OCI-LY1 (cell line): ENCODE measurements around the gene IFNAR2.

Experiments
- H2AFZ ChIP-seq: fragments of 200-600 bp; sonication (generic), shearing (Covaris generic); 2 replicates; pipeline ENCODE4 v1.6.0; 2014; ENCODE audit warnings: antibody characterized with exemption, mild to moderate bottlenecking, low read length
- H3F3A ChIP-seq: fragments of 200-600 bp; sonication (generic), shearing (Covaris generic); 2 replicates; pipeline ENCODE4 v1.6.0; 2014; ENCODE audit warnings: mild to moderate bottlenecking, antibody characterized with exemption, low read length, moderate library complexity; ENCODE audit not compliant: insufficient read depth
- H3K27ac ChIP-seq: fragments of 200-600 bp; sonication (generic); 2 replicates; pipeline ENCODE4 v1.5.1; 2014; ENCODE audit warnings: low read length, mixed run types, mild to moderate bottlenecking, low read depth; ENCODE audit not compliant: poor library complexity, severe bottlenecking
- H3K27me3 ChIP-seq: fragments of 200-600 bp; sonication (generic); 2 replicates; pipeline ENCODE4 v1.6.0; 2014; ENCODE audit warnings: antibody characterized with exemption, mild to moderate bottlenecking, low read length, moderate library complexity; ENCODE audit not compliant: insufficient read depth
- H3K36me3 ChIP-seq: fragments of 200-600 bp; sonication (generic); 2 replicates; pipeline ENCODE4 v1.6.1; 2014; ENCODE audit warnings: mild to moderate bottlenecking, antibody characterized with exemption, low read length, moderate library complexity, mixed read lengths; ENCODE audit not compliant: insufficient read depth
- H3K4me1 ChIP-seq: fragments of 200-600 bp; sonication (generic); 2 replicates; pipeline ENCODE4 v1.5.1; 2014; ENCODE audit warnings: mild to moderate bottlenecking, low read length, moderate library complexity; ENCODE audit not compliant: insufficient read depth, severe bottlenecking
- H3K4me2 ChIP-seq: fragments of 200-600 bp; sonication (generic), shearing (Covaris generic); 2 replicates; pipeline ENCODE4 v1.6.1; 2014; ENCODE audit warnings: low read length
- H3K4me3 ChIP-seq: fragments of 200-600 bp; sonication (generic); 2 replicates; pipeline ENCODE4 v1.5.1; 2014; ENCODE audit warnings: low read length, low read depth, mild to moderate bottlenecking, mixed read lengths; ENCODE audit not compliant: poor library complexity, severe bottlenecking
- H3K79me2 ChIP-seq: fragments of 200-600 bp; shearing (Covaris generic); 2 replicates; pipeline ENCODE4 v1.6.1; 2016; ENCODE audit warnings: mixed run types, low read length, mixed read lengths; ENCODE audit not compliant: insufficient read depth
- H3K9ac ChIP-seq: fragments of 200-600 bp; sonication (generic), shearing (Covaris generic); 2 replicates; pipeline ENCODE4 v1.6.1; 2014; ENCODE audit warnings: mild to moderate bottlenecking, low read length, mixed read lengths
- H3K9me2 ChIP-seq: fragments of 200-600 bp; sonication (generic), shearing (Covaris generic); 2 replicates; pipeline ENCODE4 v1.6.1; 2014; ENCODE audit warnings: low read depth, mild to moderate bottlenecking, low read length, mixed read lengths
- H3K9me3 ChIP-seq: fragments of 200-600 bp; shearing (Covaris generic); 2 replicates; pipeline ENCODE4 v1.6.1; 2014; ENCODE audit warnings: low read length, mixed read lengths
- H4K20me1 ChIP-seq: fragments of 200-600 bp; sonication (generic), shearing (Covaris generic); 2 replicates; pipeline ENCODE4 v1.6.0; 2016; ENCODE audit warnings: mild to moderate bottlenecking, low read length; ENCODE audit not compliant: insufficient read depth
- EZH2 ChIP-seq: fragments of 200-600 bp; sonication (generic), shearing (Covaris generic); IDR thresholded peaks from 2 replicates; pipeline ENCODE4 v1.8.0; 2017; ENCODE audit warnings: borderline replicate concordance, mixed run types, mild to moderate bottlenecking, antibody characterized with exemption, low read length, moderate library complexity, mixed read lengths
- TF ChIP-seq, protein P1 (sequence below): fragments of 200-600 bp; sonication (generic), shearing (Covaris generic); IDR thresholded peaks from 2 replicates; pipeline ENCODE4 v1.5.1; 2017; ENCODE audit warnings: mild to moderate bottlenecking, antibody characterized with exemption, low read length, moderate library complexity, mixed read lengths

Gene IFNAR2

DNA sequence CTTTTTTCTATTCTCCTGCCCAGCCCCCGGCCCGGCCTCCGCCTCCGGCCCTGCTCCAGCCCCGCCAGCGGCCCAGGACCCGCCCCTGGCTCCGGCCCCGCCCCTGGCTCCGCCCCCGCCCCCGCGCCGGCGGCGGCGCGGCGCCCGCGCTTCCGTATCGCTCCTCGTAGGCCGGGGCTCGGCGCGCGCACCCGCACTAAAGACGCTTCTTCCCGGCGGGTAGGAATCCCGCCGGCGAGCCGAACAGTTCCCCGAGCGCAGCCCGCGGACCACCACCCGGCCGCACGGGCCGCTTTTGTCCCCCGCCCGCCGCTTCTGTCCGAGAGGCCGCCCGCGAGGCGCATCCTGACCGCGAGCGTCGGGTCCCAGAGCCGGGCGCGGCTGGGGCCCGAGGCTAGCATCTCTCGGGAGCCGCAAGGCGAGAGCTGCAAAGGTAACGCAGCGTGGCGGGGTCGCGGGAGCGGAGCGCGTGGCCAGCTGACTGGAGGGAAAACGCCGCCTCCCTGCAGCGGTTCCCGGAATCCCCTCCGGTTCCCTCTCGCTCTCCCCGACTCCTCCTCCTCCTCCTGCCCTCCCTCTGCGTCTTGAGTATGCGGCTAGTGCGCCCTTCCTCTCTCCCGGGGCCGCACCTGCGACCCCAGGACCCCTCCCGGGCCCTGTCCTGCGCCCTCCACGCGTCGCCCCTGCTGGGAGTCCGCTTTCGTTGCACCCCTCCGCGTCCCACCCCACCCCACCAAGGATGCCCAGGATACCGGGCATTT lies at the start of gene IFNAR2:
IFNAR2 (plus strand) TSS at position 155 of the 761 bp plus-strand sequence. CDS start 11,985 bp downstream, outside the sequence.
- Histone ChIP-seq H3K4me2 (peak within 1 kb of the TSS; percentile 95), H3K79me2 (peaks cover 52% of the 10 kb centered on the region), H3K27me3 (no peaks in the 10 kb centered on the region), H3K4me1 (peaks cover 52% of the 10 kb centered on the region), H4K20me1 (no peaks in the 10 kb centered on the region), H3K27ac (peak within 1 kb of the TSS; percentile 79), H3K36me3 (peaks cover 36% of the 10 kb centered on the region), H3K9me3 (no peaks in the 10 kb centered on the region), H3F3A (no peaks in the 10 kb centered on the region), H2AFZ (peak within 1 kb of the TSS; percentile 93; the same call in 1 of the 2 replicates), H3K9me2 (no peaks in the 10 kb centered on the region), H3K4me3 (peak within 1 kb of the TSS; percentile 96), H3K9ac (peak within 1 kb of the TSS; percentile 77)
- TF ChIP-seq EZH2, result no peak
- TF ChIP-seq, protein P1, sequence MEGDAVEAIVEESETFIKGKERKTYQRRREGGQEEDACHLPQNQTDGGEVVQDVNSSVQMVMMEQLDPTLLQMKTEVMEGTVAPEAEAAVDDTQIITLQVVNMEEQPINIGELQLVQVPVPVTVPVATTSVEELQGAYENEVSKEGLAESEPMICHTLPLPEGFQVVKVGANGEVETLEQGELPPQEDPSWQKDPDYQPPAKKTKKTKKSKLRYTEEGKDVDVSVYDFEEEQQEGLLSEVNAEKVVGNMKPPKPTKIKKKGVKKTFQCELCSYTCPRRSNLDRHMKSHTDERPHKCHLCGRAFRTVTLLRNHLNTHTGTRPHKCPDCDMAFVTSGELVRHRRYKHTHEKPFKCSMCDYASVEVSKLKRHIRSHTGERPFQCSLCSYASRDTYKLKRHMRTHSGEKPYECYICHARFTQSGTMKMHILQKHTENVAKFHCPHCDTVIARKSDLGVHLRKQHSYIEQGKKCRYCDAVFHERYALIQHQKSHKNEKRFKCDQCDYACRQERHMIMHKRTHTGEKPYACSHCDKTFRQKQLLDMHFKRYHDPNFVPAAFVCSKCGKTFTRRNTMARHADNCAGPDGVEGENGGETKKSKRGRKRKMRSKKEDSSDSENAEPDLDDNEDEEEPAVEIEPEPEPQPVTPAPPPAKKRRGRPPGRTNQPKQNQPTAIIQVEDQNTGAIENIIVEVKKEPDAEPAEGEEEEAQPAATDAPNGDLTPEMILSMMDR, result no peak

DNA sequence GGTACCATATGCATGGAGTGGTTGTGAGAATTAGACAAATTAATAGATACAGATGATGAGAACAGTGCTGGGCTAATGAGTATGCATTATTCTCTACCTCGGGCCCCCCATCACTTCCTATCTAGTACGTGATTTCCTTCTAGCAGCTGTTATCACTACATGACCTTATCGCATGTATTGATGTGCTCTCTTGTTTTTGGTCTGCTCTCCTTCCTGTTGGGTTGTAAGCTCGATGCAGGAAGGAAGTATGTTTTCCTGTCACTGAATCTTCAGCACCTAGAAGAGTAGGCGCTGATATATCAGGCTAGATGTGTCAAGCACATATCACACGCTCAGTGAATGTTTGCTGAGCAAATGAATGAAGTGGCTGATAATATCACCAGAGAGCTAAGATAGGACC lies 43.9 kb upstream of the IFNAR2 start:
- H3K9me2 ChIP-seq, result no peaks in the 10 kb centered on the region
- H3K4me1 ChIP-seq, result peaks cover 36% of the 10 kb centered on the region
- no peak overlapping the region for H3K9ac ChIP-seq
- no peaks in the 10 kb centered on the region for H3K79me2 ChIP-seq
- no peak for TF ChIP-seq EZH2
- TF ChIP-seq, protein P1, result no peak
- no peak overlapping the region for H3K4me3 ChIP-seq
- H4K20me1 ChIP-seq, result no peaks in the 10 kb centered on the region
- no peak overlapping the region for H2AFZ ChIP-seq
- no peak overlapping the region; the same call in 1 of the 2 replicates for H3K4me2 ChIP-seq
- no peaks in the 10 kb centered on the region for H3K27me3 ChIP-seq
- no peaks in the 10 kb centered on the region for H3K9me3 ChIP-seq
- no peaks in the 10 kb centered on the region for H3F3A ChIP-seq
- no peak overlapping the region for H3K27ac ChIP-seq
- no peaks in the 10 kb centered on the region for H3K36me3 ChIP-seq

DNA sequence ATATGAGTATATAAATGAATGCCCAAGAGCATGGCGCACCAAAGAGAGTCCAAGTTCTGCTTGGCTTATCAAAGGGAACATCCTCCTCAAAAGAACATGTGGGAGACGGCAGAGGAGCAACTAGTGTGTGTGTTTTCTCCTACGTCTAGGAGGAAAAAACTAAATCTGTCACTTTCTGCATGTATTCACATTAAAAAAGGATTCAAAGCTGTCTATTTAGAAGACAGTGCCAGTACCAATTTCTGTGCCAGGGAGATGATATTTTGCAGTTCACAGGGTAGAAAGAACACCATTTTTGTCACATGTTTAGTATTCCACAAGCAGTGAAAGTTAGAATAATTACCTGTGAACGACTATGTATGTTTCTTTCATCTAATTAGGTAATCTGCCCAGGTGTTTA lies 42.5 kb upstream of the IFNAR2 start:
- Histone ChIP-seq H3K4me2 (no peak overlapping the region), H3K79me2 (no peaks in the 10 kb centered on the region), H3K4me1 (peaks cover 36% of the 10 kb centered on the region), H3F3A (no peaks in the 10 kb centered on the region), H3K9me3 (no peaks in the 10 kb centered on the region), H4K20me1 (no peaks in the 10 kb centered on the region), H3K4me3 (no peak overlapping the region), H3K9ac (no peak overlapping the region), H3K9me2 (no peaks in the 10 kb centered on the region), H3K36me3 (no peaks in the 10 kb centered on the region), H3K27ac (no peak overlapping the region), H3K27me3 (no peaks in the 10 kb centered on the region; the same call in 1 of the 2 replicates), H2AFZ (no peak overlapping the region)
- TF ChIP-seq, protein P1, result no peak
- TF ChIP-seq EZH2, result no peak
